Right ventricle myocardium inferior (tissue), 1 donor: ENCODE measurements around the gene SGMS1. TPM values are rescaled to one million over a fixed set of nuclear protein-coding genes. Genes with fewer than 3 reads are reported as not detected.
"Not testable (repeated sequence)": the region's sequence is repeated elsewhere in the genome, so short reads cannot be mapped to it uniquely, and the experiment has no call there.

Experiments
- ATAC-seq: fragments of 200-7000 bp; cut with Tn5 transposase; one replicate; pipeline ENCODE4 v1.9.1; 2020; ENCODE audit warnings: mild to moderate bottlenecking, moderate library complexity
- DNase-seq: peaks from one replicate; pipeline ENCODE4 v3.0.0; 2021; ENCODE audit errors: missing footprints
- intact Hi-C: fragments of 100-400 bp; cut with DNase I; formaldehyde crosslinking; loops from one replicate; pipeline ENCODE4 v1.11.0; 2022
- total RNA-seq: library from RNA; stranded (reverse); fragmentation: NEBNext Ultra II Directional; extraction: Animal tissue kit (Norgen Biotek cat#: 25700); gene quantifications from one replicate; pipeline ENCODE4 v1.2.1, GENCODE V29; 2021
- donor health status: DM: no; HTN: yes; CAD: no; lungs with severe emphysema.

Gene SGMS1
- total RNA-seq, 1 donor from 2014 or later = 23.1 TPM

- DNase-seq (peak; percentile 72), ATAC-seq (peak; percentile 90)
- intact Hi-C loops = no loop called here
Measured at GRCh38 chr10:50506861-50507573, 116.7 kb downstream of the SGMS1 start.

GRCh38 chr10:50504389-50504788 lies 119.4 kb downstream of the SGMS1 start:
- DNase-seq (no peak), ATAC-seq (no peak)
- intact Hi-C loops = no loop called here

- no peak for DNase-seq
- no peak for ATAC-seq
- intact Hi-C loops = no loop called here
Measured at GRCh38 chr10:50503661-50504320, 120.0 kb downstream of the SGMS1 start.

DNA sequence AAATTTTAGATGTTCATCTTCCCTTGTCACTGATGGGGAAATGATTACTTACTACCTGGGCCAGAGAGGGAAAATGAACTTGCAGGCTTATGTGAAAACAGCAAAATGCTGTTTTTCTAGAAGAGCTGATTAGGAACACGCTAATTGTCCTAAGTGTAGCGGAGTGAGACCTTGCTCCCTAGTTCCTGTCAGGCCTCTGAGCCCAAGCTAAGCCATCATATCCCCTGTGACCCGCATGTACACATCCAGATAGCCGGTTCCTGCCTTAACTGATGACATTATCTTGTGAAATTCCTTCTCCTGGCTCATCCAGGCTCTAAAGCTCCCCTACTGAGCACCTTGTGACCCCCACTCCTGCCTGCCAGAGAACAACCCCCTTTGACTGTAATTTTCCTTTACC lies 120.6 kb downstream of the SGMS1 start:
- DNase-seq, intact Hi-C loops, ATAC-seq: not testable (repeated sequence)

- ATAC-seq = no peak
- intact Hi-C loops = no loop called here
- DNase-seq = no peak
Measured at GRCh38 chr10:50501924-50502452, 121.8 kb downstream of the SGMS1 start.

- intact Hi-C loops = no loop called here
- DNase-seq = no peak
- no peak for ATAC-seq
Measured at GRCh38 chr10:50501478-50501877, 122.3 kb downstream of the SGMS1 start.

- intact Hi-C loops = no loop called here
- ATAC-seq = no peak
Measured at GRCh38 chr10:50498465-50498864, 125.3 kb downstream of the SGMS1 start.

DNA sequence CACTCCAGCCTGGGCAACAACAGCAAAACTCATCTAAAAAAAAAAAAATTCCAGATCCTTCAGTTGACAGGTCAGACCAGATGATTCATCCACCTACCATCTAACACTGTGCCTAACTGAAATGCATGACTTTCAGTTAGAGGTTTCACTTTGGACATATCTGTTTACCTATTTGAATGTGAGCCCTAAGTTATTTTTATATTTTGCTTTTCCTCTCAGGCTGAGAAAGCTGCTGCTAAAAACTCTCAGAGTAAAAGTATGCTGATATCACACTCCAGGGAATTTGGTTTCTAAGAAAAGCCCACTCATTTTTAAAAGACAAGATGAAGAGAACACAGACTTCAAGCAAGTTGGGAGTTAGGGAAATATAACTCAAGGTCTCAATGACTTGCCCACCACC lies 126.0 kb downstream of the SGMS1 start:
- DNase-seq (no peak), ATAC-seq (peak; percentile 43)
- intact Hi-C loops = no loop called here

More at GRCh38 chr10:50498465-50498864, 125.3 kb downstream of the SGMS1 start:
- no peak for DNase-seq

DNA sequence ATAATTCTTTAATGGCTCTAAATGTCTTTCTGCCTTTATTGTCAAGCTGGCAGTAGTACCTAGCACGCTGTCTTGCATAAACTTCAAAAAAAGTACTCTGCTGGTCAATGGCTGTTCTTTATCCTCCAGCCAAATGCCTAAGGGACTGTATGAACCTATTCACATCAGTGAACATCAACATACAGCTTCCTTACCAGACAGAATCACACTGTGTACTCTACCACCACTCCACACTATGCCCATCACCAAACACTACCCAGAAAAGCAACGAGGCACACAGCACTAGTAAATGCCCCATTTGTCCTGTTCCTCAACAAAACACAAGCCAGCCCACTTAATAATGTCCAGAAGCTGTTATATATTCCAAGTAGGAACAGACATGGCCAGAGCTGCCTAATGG lies 127.5 kb downstream of the SGMS1 start:
- ATAC-seq (peak; percentile 26), DNase-seq (no peak)
- intact Hi-C loops = no loop called here

DNA sequence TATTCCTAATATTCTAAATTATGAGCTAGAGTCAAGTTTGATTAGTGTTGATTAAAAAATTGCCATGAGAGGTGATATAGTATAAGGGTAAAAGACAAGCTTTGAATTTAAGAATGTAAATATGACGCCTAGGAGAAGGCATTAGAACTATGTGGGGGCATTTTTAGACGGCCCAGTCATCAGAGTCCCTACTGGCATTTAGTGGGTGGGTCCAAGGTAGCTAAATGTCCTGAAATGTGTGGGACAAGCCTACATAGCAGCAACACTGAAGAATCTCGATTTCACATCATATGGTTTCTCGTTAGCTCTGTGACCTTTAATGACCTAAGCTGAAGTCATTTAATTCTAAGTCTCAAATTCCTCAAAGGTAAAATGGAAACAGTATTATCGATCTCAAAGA lies 133.5 kb downstream of the SGMS1 start:
- no peak for DNase-seq
- no peak for ATAC-seq
- intact Hi-C loops = no loop called here

GRCh38 chr10:50484550-50484949 lies 139.2 kb downstream of the SGMS1 start:
- DNase-seq, intact Hi-C loops, ATAC-seq: not testable (repeated sequence)

DNA sequence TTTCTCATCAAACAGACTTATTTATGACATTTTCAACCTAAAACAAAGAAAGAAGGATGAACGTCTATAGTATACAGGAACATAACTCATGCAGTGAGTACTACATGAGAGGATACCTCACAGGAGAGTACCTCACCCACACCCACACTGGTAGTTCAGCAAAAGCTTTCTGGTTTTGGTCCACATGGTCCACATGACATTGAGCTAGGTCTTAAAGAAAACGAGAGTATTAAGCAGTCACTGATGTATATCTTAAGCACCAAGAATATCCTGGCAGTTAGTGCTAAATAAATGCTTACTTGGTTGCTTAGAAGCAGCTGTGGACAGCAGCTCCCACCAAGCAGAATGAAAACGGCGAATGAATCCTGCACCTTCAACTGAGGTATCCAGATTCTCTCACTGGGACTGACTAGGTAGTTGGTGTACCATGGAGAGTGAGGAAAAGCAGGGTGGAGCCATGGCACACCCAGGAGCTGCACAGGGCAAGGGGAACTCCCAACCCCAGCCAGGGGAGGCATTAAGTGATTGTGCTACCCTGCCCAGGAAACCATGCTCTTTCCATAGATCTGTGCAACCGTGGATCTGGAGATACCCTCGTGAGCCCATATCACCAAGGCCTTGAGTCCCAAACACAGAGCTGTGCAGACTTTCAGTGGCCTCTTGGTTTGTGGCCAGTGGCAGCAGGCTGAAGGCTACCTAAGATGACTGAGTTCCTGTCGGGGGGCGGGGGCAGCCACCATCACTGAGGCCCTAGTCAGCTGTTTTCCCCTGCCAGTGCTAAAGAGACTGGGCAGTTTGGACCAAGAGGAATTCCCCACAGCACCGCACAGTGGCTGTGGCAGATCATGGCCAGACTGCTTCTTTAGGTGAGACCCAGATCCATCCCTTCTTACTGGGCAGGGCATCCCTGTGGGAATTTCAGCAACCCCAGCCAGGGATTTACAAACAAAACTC lies 143.4 kb downstream of the SGMS1 start:
- no peak for DNase-seq
- ATAC-seq = no peak
- intact Hi-C loops = no loop called here

- ATAC-seq (no peak), DNase-seq (no peak)
- intact Hi-C loops = no loop called here
Measured at GRCh38 chr10:50477287-50478203, 146.2 kb downstream of the SGMS1 start.

DNA sequence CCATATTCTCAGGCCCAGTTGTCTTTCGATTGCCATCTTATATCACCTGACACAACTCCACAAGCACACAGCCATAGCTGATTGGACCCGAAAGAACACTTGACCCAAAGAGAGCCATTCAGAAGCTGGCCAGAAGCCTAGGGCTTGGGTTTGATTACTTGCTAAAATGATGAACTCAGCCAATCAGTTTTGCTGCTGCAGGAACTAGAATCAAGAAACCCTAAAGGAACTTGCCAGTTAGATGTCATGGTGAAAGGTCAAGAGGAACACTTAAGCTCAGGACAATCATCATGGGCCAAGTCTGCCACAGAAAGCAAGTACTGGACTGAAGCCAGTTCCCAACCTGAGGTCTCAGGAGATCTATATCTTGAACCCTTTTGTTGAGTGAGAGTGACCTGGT lies 150.0 kb downstream of the SGMS1 start:
- intact Hi-C loops = no loop called here
- no peak for DNase-seq
- ATAC-seq = no peak

DNA sequence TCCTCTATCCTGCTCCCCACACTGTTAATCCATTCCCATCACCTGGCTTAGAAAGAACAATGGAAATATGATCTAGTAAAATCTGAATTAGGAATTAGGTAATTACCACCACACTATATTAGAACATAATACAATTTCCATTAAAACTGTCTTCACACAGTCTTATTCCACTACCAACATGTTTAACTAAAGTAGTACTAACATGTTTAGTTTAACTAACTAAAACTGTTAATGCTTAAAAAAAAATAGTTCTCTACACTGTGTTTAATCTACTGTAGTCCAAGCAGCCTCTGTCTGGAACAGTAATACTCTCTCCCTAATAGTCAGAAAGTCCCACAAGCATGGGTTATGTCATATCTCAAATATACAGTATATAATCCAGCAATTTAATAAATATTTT lies 150.8 kb downstream of the SGMS1 start:
- no peak for DNase-seq
- ATAC-seq = no peak
- intact Hi-C loops = no loop called here

- intact Hi-C loops = no loop called here
- no peak for ATAC-seq
- no peak for DNase-seq
Measured at GRCh38 chr10:50471583-50471975, 152.2 kb downstream of the SGMS1 start.

DNA sequence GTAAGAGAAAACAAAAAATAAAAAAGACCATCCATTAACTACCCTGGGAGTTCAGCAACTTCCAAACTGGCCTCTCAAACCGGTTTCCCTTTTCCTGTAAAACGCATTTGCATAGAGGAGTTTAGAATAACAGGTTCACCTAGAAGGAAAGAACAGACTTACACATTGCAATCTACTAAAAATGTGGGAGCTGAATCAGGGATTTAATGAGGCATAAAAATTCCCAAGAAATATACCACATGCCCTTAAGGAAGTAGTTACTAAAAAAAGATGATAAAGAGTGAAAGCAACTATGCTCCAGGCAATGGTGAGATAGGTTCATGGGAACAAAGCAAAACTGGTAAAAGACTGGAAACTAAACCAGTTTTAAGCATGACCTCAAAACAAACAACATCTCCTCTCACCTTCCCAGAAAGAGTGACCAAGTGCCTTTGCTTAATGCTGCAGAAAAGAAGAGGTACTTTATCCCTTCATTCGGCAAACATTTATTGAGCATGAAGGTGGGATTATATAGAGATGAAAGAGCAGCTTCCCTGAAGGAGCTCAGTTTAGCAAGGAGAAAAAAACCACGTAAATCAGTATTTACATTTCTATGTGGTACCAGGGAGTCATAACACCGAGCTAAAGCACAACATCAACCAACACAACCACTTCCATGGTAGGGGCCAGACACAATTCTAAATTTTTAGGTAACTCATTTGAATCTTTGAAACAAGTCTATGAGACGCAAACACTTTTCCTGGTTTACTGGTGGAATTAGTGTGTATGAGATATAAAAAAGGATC lies 152.8 kb downstream of the SGMS1 start:
- DNase-seq = no peak
- intact Hi-C loops = no loop called here
- ATAC-seq = no peak
